ENCODE results near the gene MATN1.

Gene MATN1

GRCh38 chr1:30682396-30683275, 40.7 kb downstream of the MATN1 start:
- Histone ChIP-seq H3K4me1 (ENCODE audit: insufficient read depth, low read length, severe bottlenecking) (no peaks in the 10 kb centered on the region), H3K27ac (ENCODE audit: low read depth, low read length, poor library complexity, severe bottlenecking) (no peak overlapping the region), H2AFZ (ENCODE audit: low read length) (no peak overlapping the region), H3K9ac (ENCODE audit: low read length) (no peak overlapping the region), H3K27me3 (ENCODE audit: insufficient read depth, low read length) (peaks cover 8% of the 10 kb centered on the region; the same call in 1 of the 2 replicates), H3K79me2 (ENCODE audit: insufficient read depth, low read length) (no peaks in the 10 kb centered on the region), H3F3A (ENCODE audit: insufficient read depth, low read length) (no peaks in the 10 kb centered on the region), H3K9me3 (ENCODE audit: low read length) (no peaks in the 10 kb centered on the region), H4K20me1 (ENCODE audit: insufficient read depth, low read length) (no peaks in the 10 kb centered on the region), H3K4me3 (ENCODE audit: low read depth, low read length, poor library complexity, severe bottlenecking) (no peak overlapping the region), H3K36me3 (ENCODE audit: insufficient read depth, low read length) (no peaks in the 10 kb centered on the region), H3K9me2 (ENCODE audit: low read depth, low read length) (no peaks in the 10 kb centered on the region), H3K4me2 (ENCODE audit: low read length) (no peak overlapping the region)
- TF ChIP-seq, protein P1, sequence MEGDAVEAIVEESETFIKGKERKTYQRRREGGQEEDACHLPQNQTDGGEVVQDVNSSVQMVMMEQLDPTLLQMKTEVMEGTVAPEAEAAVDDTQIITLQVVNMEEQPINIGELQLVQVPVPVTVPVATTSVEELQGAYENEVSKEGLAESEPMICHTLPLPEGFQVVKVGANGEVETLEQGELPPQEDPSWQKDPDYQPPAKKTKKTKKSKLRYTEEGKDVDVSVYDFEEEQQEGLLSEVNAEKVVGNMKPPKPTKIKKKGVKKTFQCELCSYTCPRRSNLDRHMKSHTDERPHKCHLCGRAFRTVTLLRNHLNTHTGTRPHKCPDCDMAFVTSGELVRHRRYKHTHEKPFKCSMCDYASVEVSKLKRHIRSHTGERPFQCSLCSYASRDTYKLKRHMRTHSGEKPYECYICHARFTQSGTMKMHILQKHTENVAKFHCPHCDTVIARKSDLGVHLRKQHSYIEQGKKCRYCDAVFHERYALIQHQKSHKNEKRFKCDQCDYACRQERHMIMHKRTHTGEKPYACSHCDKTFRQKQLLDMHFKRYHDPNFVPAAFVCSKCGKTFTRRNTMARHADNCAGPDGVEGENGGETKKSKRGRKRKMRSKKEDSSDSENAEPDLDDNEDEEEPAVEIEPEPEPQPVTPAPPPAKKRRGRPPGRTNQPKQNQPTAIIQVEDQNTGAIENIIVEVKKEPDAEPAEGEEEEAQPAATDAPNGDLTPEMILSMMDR (IDR thresholded peaks at IDR 0.05; ENCODE audit: low read length) = no peak
- no peak for TF ChIP-seq EZH2 (IDR thresholded peaks at IDR 0.05; ENCODE audit: borderline replicate concordance, low read length)

- H3K4me1 ChIP-seq (ENCODE audit: insufficient read depth, low read length, severe bottlenecking) = no peaks in the 10 kb centered on the region
- H3K9me2 ChIP-seq (ENCODE audit: low read depth, low read length) = no peaks in the 10 kb centered on the region
- no peak overlapping the region for H3K9ac ChIP-seq (ENCODE audit: low read length)
- H2AFZ ChIP-seq (ENCODE audit: low read length) = no peak overlapping the region
- H3K27ac ChIP-seq (ENCODE audit: low read depth, low read length, poor library complexity, severe bottlenecking) = no peak overlapping the region
- no peak overlapping the region for H3K4me3 ChIP-seq (ENCODE audit: low read depth, low read length, poor library complexity, severe bottlenecking)
- no peaks in the 10 kb centered on the region for H3F3A ChIP-seq (ENCODE audit: insufficient read depth, low read length)
- peaks cover 5% of the 10 kb centered on the region; the same call in 1 of the 2 replicates for H3K27me3 ChIP-seq (ENCODE audit: insufficient read depth, low read length)
- no peaks in the 10 kb centered on the region for H3K36me3 ChIP-seq (ENCODE audit: insufficient read depth, low read length)
- no peak overlapping the region for H3K4me2 ChIP-seq (ENCODE audit: low read length)
- TF ChIP-seq, protein P1 (IDR thresholded peaks at IDR 0.05; ENCODE audit: low read length) = no peak
- TF ChIP-seq EZH2 (IDR thresholded peaks at IDR 0.05; ENCODE audit: borderline replicate concordance, low read length) = no peak
- no peaks in the 10 kb centered on the region for H3K9me3 ChIP-seq (ENCODE audit: low read length)
- H4K20me1 ChIP-seq (ENCODE audit: insufficient read depth, low read length) = no peaks in the 10 kb centered on the region
- H3K79me2 ChIP-seq (ENCODE audit: insufficient read depth, low read length) = no peaks in the 10 kb centered on the region
These were observed 41.6 kb downstream of the MATN1 start for GRCh38 chr1:30681782-30682181.

DNA sequence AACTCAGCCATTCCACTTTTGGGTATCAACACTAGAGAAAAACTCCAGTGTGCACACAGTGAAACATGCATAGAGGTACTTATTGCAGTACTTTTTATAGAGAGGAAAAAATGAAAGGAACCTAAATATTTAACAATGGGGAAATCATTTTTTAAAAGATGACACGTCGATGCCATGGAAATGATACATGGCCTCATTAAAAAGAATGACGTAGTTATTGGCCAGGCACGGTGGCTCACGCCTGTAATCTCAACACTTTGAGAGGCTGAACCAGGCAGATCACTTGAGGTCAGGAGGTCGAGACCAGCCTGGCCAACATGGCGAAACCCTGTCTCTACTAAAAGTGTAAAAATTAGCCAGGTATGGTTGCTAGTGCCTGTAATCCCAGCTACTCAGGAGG, 42.5 kb downstream of the MATN1 start:
- H3K9me3 ChIP-seq (ENCODE audit: low read length) = no peaks in the 10 kb centered on the region
- H3F3A ChIP-seq (ENCODE audit: insufficient read depth, low read length) = no peaks in the 10 kb centered on the region
- H3K36me3 ChIP-seq (ENCODE audit: insufficient read depth, low read length) = no peaks in the 10 kb centered on the region
- no peak overlapping the region for H3K4me2 ChIP-seq (ENCODE audit: low read length)
- H3K27me3 ChIP-seq (ENCODE audit: insufficient read depth, low read length) = peaks cover 5% of the 10 kb centered on the region; the same call in 1 of the 2 replicates
- TF ChIP-seq EZH2 (IDR thresholded peaks at IDR 0.05; ENCODE audit: borderline replicate concordance, low read length) = no peak
- TF ChIP-seq, protein P1 (IDR thresholded peaks at IDR 0.05; ENCODE audit: low read length) = no peak
- H3K9me2 ChIP-seq (ENCODE audit: low read depth, low read length) = no peaks in the 10 kb centered on the region
- no peaks in the 10 kb centered on the region for H4K20me1 ChIP-seq (ENCODE audit: insufficient read depth, low read length)
- H3K4me3 ChIP-seq (ENCODE audit: low read depth, low read length, poor library complexity, severe bottlenecking) = no peak overlapping the region
- H3K27ac ChIP-seq (ENCODE audit: low read depth, low read length, poor library complexity, severe bottlenecking) = no peak overlapping the region
- no peak overlapping the region for H2AFZ ChIP-seq (ENCODE audit: low read length)
- H3K4me1 ChIP-seq (ENCODE audit: insufficient read depth, low read length, severe bottlenecking) = no peaks in the 10 kb centered on the region
- H3K79me2 ChIP-seq (ENCODE audit: insufficient read depth, low read length) = no peaks in the 10 kb centered on the region
- no peak overlapping the region for H3K9ac ChIP-seq (ENCODE audit: low read length)
